ENCODE data around the gene RBM15. TPM values are rescaled to one million over a fixed set of nuclear protein-coding genes. Genes with fewer than 3 reads are reported as not detected.

RBM15 gene
- total RNA-seq, 1 experiment from 2014 or later, result 32.1 TPM

- H3K27me3 ChIP-seq (ENCODE audit: control insufficient read depth, insufficient read depth, low read length), result no peaks in the 10 kb centered on the region
- no peaks in the 10 kb centered on the region for H3K9me3 ChIP-seq (ENCODE audit: control insufficient read depth, insufficient read depth, low read depth, low read length)
- intact Hi-C loops (cut with micrococcal nuclease; ENCODE audit: unreplicated experiment) (no loop called here), in situ Hi-C loops (cut with HindIII; ENCODE audit: low pct_unique_long_range_greater_than_20kb, low sequenced_read_pairs) (no loop called here)
- BruUV-seq (replicated peaks), result no TSS peak
- H3K27ac ChIP-seq (ENCODE audit: low read length), result no peak overlapping the region
- ChIA-PET CTCF (interaction anchor here (0.6 kb wide), 1 partner anchor 913 kb away, joined by 4 read pairs; no protein-coding TSS in a partner anchor), POLR2A (interaction anchor here (0.5 kb wide), 1 partner anchor 69 kb away, joined by 3 read pairs; no protein-coding TSS in a partner anchor)
- no peaks in the 10 kb centered on the region for H3K4me1 ChIP-seq (ENCODE audit: control insufficient read depth, insufficient read depth, low read length)
- no peak for DNase-seq (ENCODE audit: low read depth, low spot score)
- H3K4me3 ChIP-seq (ENCODE audit: low read depth in 2 of 2, low read length in 2 of 2), result no peak overlapping the region
- ATAC-seq, result no peak
- H3K36me3 ChIP-seq (ENCODE audit: control insufficient read depth, insufficient read depth, low read length), result no peaks in the 10 kb centered on the region
- no peak for TF ChIP-seq SIN3A (IDR thresholded peaks at IDR 0.05; ENCODE audit: borderline replicate concordance, insufficient read depth, low read depth, low read length)
- TF ChIP-seq CTCF (IDR thresholded peaks at IDR 0.05), result no peak
- TF ChIP-seq TCF7L2 (IDR thresholded peaks at IDR 0.05; ENCODE audit: low read depth, low read length), result no peak
- TF ChIP-seq, protein P1, sequence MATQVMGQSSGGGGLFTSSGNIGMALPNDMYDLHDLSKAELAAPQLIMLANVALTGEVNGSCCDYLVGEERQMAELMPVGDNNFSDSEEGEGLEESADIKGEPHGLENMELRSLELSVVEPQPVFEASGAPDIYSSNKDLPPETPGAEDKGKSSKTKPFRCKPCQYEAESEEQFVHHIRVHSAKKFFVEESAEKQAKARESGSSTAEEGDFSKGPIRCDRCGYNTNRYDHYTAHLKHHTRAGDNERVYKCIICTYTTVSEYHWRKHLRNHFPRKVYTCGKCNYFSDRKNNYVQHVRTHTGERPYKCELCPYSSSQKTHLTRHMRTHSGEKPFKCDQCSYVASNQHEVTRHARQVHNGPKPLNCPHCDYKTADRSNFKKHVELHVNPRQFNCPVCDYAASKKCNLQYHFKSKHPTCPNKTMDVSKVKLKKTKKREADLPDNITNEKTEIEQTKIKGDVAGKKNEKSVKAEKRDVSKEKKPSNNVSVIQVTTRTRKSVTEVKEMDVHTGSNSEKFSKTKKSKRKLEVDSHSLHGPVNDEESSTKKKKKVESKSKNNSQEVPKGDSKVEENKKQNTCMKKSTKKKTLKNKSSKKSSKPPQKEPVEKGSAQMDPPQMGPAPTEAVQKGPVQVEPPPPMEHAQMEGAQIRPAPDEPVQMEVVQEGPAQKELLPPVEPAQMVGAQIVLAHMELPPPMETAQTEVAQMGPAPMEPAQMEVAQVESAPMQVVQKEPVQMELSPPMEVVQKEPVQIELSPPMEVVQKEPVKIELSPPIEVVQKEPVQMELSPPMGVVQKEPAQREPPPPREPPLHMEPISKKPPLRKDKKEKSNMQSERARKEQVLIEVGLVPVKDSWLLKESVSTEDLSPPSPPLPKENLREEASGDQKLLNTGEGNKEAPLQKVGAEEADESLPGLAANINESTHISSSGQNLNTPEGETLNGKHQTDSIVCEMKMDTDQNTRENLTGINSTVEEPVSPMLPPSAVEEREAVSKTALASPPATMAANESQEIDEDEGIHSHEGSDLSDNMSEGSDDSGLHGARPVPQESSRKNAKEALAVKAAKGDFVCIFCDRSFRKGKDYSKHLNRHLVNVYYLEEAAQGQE (IDR thresholded peaks at IDR 0.05; ENCODE audit: insufficient read depth in 1 of 2, low read depth in 2 of 2, low read length in 1 of 2), result no peak
- TF ChIP-seq POLR2AphosphoS5 (IDR thresholded peaks at IDR 0.05; ENCODE audit: low read depth, low read length), result no peak
These were observed 48.0 kb downstream of the RBM15 start for GRCh38 chr1:110387048-110387754.

DNA sequence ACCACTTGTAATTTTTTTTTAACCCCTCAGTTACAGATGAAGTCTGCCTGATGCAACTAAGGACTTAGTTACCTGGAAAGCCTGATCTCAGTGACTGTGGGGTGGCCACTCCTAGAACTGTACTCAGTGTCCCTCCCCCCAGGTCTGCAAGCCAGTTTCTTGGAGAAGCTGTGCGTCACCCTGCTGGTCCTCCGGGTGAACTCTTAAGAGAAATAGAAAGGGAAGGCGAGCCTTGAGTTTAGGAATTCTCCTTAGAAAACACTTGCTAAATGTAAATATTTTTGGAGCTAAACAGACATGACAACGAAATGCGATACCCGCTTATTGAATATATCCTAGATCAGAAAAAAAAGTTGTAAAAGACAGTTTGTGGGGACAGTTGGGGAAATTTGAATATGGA lies 50.9 kb downstream of the RBM15 start:
- CTCF ChIA-PET, result no interaction called here
- no peaks in the 10 kb centered on the region for H3K36me3 ChIP-seq (ENCODE audit: control insufficient read depth, insufficient read depth, low read length)
- in situ Hi-C loops (cut with HindIII; ENCODE audit: low pct_unique_long_range_greater_than_20kb, low sequenced_read_pairs), result no loop called here
- H3K4me1 ChIP-seq (ENCODE audit: control insufficient read depth, insufficient read depth, low read length), result no peaks in the 10 kb centered on the region
- POLR2A ChIA-PET, result no interaction called here
- H3K27me3 ChIP-seq (ENCODE audit: control insufficient read depth, insufficient read depth, low read length), result no peaks in the 10 kb centered on the region
- TF ChIP-seq CTCF (IDR thresholded peaks at IDR 0.05) (no peak), POLR2AphosphoS5 (IDR thresholded peaks at IDR 0.05; ENCODE audit: low read depth, low read length) (no peak; the same call in 1 of the 2 replicates), TCF7L2 (IDR thresholded peaks at IDR 0.05; ENCODE audit: low read depth, low read length) (no peak), SIN3A (IDR thresholded peaks at IDR 0.05; ENCODE audit: borderline replicate concordance, insufficient read depth, low read depth, low read length) (no peak)
- TF ChIP-seq, protein P1 (IDR thresholded peaks at IDR 0.05; ENCODE audit: insufficient read depth in 1 of 2, low read depth in 2 of 2, low read length in 1 of 2), result no peak
- no peak overlapping the region for H3K4me3 ChIP-seq (ENCODE audit: low read depth in 2 of 2, low read length in 2 of 2)
- BruUV-seq (replicated peaks), result no TSS peak
- DNase-seq (ENCODE audit: low read depth, low spot score) (no peak), ATAC-seq (no peak)
- no peaks in the 10 kb centered on the region for H3K9me3 ChIP-seq (ENCODE audit: control insufficient read depth, insufficient read depth, low read depth, low read length)
- no peak overlapping the region for H3K27ac ChIP-seq (ENCODE audit: low read length)
- intact Hi-C loops (cut with micrococcal nuclease; ENCODE audit: unreplicated experiment), result no loop called here
